ENCODE measurements around the gene SLC13A3. TPM values are rescaled to one million over a fixed set of nuclear protein-coding genes. Genes with fewer than 3 reads are reported as not detected.

Gene SLC13A3
- total and polyA plus RNA-seq, 2 of the 4 experiments (the other 2 are of a cell fraction), result 2.5 to 4.2 TPM

GRCh38 chr20:46543033-46543432, 108.2 kb downstream of the SLC13A3 start:
- H2BK5ac ChIP-seq (ENCODE audit: low read depth, low read length, poor library complexity, severe bottlenecking), result no peak overlapping the region
- H3K27ac ChIP-seq (ENCODE audit: insufficient read depth, low read length), result no peak overlapping the region
- H2BK120ac ChIP-seq (ENCODE audit: low read depth, low read length), result no peak overlapping the region
- no peak overlapping the region for H3K23ac ChIP-seq (ENCODE audit: low read depth, low read length)
- peaks cover 18% of the 10 kb centered on the region for H3K27me3 ChIP-seq (ENCODE audit: control insufficient read depth, insufficient read depth, low read length)
- H2BK15ac ChIP-seq (ENCODE audit: low read depth, low read length), result no peak overlapping the region
- H3K36me3 ChIP-seq (ENCODE audit: control insufficient read depth, insufficient read depth, low read length), result no peaks in the 10 kb centered on the region
- H3K79me1 ChIP-seq (ENCODE audit: low read depth in 1 of 2, low read length in 2 of 2), result no peaks in the 10 kb centered on the region
- no peak for ATAC-seq (ENCODE audit: low read depth)
- no peak overlapping the region for H2AK5ac ChIP-seq (ENCODE audit: low read depth, low read length)
- no peaks in the 10 kb centered on the region for H3K9me1 ChIP-seq (ENCODE audit: insufficient read depth, low read length)
- H3K9me3 ChIP-seq (ENCODE audit: control insufficient read depth, insufficient read depth, low read length), result no peaks in the 10 kb centered on the region
- H3K4ac ChIP-seq (ENCODE audit: low read depth, low read length), result no peak overlapping the region
- no peak overlapping the region for H4K8ac ChIP-seq (ENCODE audit: low read depth in 2 of 2, low read length in 2 of 2)
- H4K91ac ChIP-seq (ENCODE audit: insufficient read depth, low read depth, low read length), result no peak overlapping the region
- no peak overlapping the region for H2BK20ac ChIP-seq (ENCODE audit: low read depth, low read length)
- H4K20me1 ChIP-seq (ENCODE audit: insufficient read depth, low read length), result no peaks in the 10 kb centered on the region
- ChIA-PET POLR2A (ENCODE audit: unreplicated experiment) (no interaction called here), CTCF (no interaction called here)
- no peak overlapping the region for H3K56ac ChIP-seq (ENCODE audit: extremely low read depth, insufficient read depth, low read length)
- intact Hi-C loops (cut with micrococcal nuclease), result no loop called here
- no peak for DNase-seq
- no peak overlapping the region for H3K4me3 ChIP-seq (ENCODE audit: insufficient read depth, low read depth, low read length)
- no peak overlapping the region for H3K4me2 ChIP-seq (ENCODE audit: low read depth, low read length)
- no peaks in the 10 kb centered on the region for H3K4me1 ChIP-seq (ENCODE audit: control insufficient read depth, insufficient read depth, low read length)
- no peak overlapping the region for H3K14ac ChIP-seq (replicated peaks; ENCODE audit: low read depth, low read length)
- TF ChIP-seq CEBPB (IDR thresholded peaks at IDR 0.05; ENCODE audit: low read depth, low read length) (no peak), RAD21 (IDR thresholded peaks at IDR 0.05; ENCODE audit: low read length) (no peak), SMC3 (IDR thresholded peaks at IDR 0.05; ENCODE audit: low read depth, low read length) (no peak)
- H4K5ac ChIP-seq (ENCODE audit: low read depth, low read length), result no peak overlapping the region
- in situ Hi-C loops (cut with MboI; ENCODE audit: low sequenced_read_pairs), result no loop called here
- BruUV-seq (replicated peaks), result no TSS peak
- H2AK9ac ChIP-seq (replicated peaks; ENCODE audit: low read depth, low read length, poor library complexity), result no peak overlapping the region
- no peak overlapping the region for H2AFZ ChIP-seq (replicated peaks; ENCODE audit: low read length, poor library complexity)
- H3K9ac ChIP-seq (ENCODE audit: low read depth, low read length), result no peak overlapping the region
- no peak overlapping the region for H3K18ac ChIP-seq (ENCODE audit: low read depth, low read length)
- dilution Hi-C loops (cut with HindIII; ENCODE audit: low sequenced_read_pairs, unreplicated experiment), result no loop called here
- WGBS, 2 experiments (ENCODE audit: extremely low coverage in 2 of 2, insufficient read length in 1 of 2), result 29% methylated on average over 1 of the region's 4 CpGs; no CpG with 5 or more reads in 1 of the 2 experiments
